HepG2 (cell line): ENCODE results near the gene MX2. TPM values are rescaled to one million over a fixed set of nuclear protein-coding genes. Genes with fewer than 3 reads are reported as not detected.

Experiments
- ATAC-seq: fragments of 200-7000 bp; cut with Tn5 transposase; 3 replicates; pipeline ENCODE4 v1.9.1; 2020; ENCODE audit warnings: mild to moderate bottlenecking, moderate library complexity
- BruUV-seq: library from RNA; stranded (reverse); fragments of 400-500 nt; replicated peaks from 2 replicates; lab custom pipeline; 2021; lab: Mats Ljungman, UMichigan
- CTCF ChIA-PET: fragments of 300-600 bp; formaldehyde crosslinking; extraction: SDS; loops from one replicate; lab custom pipeline; 2021; ENCODE audit warnings: low total read pairs, inconsistent platforms, low intra/inter-chr PET ratio; lab: Yijun Ruan, JAX
- POLR2A ChIA-PET: fragments of 350-600 bp; sonication (Branson Sonifier 250); formaldehyde crosslinking; loops from one replicate; lab custom pipeline; 2020; ENCODE audit warnings: antibody characterized with exemption, inconsistent platforms; lab: Yijun Ruan, JAX
- DNase-seq: peaks from one replicate; pipeline ENCODE4 v3.0.0-alpha.2; 2015; ENCODE audit warnings: low spot score
- FAIRE-seq: peaks from 3 replicates; lab custom pipeline; 2011; peaks lifted over from hg19 to GRCh38; lab: Jason Lieb, UNC
- H2AFZ ChIP-seq: one replicate; pipeline ENCODE4 v1.6.1; 2011; ENCODE audit warnings: low read length, inconsistent platforms
- H3K27ac ChIP-seq: fragments of 300-600 bp; 3 replicates; pipeline ENCODE4 v1.8.0; 2011; ENCODE audit warnings: mixed run types, mild to moderate bottlenecking, mixed read lengths, low read length, inconsistent platforms; ENCODE audit not compliant: insufficient read depth; ENCODE audit errors: extremely low read length
- H3K27me3 ChIP-seq, 2 experiments: fragments of 200-600 bp in 1 of 2; 2 replicates in 1 of 2; 3 replicates in 1 of 2; pipeline versions ENCODE4 v1.6.0 to v1.8.0; 2011; ENCODE audit warnings: low read length in 2 of 2, mild to moderate bottlenecking in 2 of 2, moderate library complexity in 2 of 2, inconsistent platforms in 1 of 2; ENCODE audit not compliant: insufficient read depth in 2 of 2, control insufficient read depth in 1 of 2
- H3K36me3 ChIP-seq, 2 experiments: fragments of 200-600 bp in 1 of 2; replicated peaks in 1 of 2; 2 replicates in 1 of 2; 3 replicates in 1 of 2; pipeline versions ENCODE4 v1.5.1 to v1.8.0; 2011; ENCODE audit warnings: low read length in 2 of 2, inconsistent platforms in 1 of 2; ENCODE audit not compliant: insufficient read depth in 2 of 2, control insufficient read depth in 1 of 2
- H3K4me1 ChIP-seq: 2 replicates; pipeline ENCODE4 v1.5.1; 2012; ENCODE audit warnings: low read length, inconsistent platforms; ENCODE audit not compliant: insufficient read depth
- H3K4me2 ChIP-seq: 2 replicates; pipeline ENCODE4 v1.6.0; 2011; ENCODE audit warnings: low read depth, low read length, inconsistent platforms
- H3K4me3 ChIP-seq, 3 experiments: fragments of 200-600 bp in 1 of 3; sonication (generic), shearing (Covaris generic) in 1 of 3; replicated peaks in 1 of 3; 2 replicates each; pipeline ENCODE4 v1.5.1; 2011 to 2016; ENCODE audit warnings: low read length in 3 of 3, inconsistent platforms in 2 of 3, low read depth in 2 of 3, mild to moderate bottlenecking in 2 of 3, control low read depth in 1 of 3, mixed read lengths in 1 of 3; ENCODE audit not compliant: insufficient read depth in 1 of 3
- H3K79me2 ChIP-seq: one replicate; pipeline ENCODE4 v1.6.1; 2011; ENCODE audit warnings: low read length, inconsistent platforms; ENCODE audit not compliant: insufficient read depth
- H3K9ac ChIP-seq: 2 replicates; pipeline ENCODE4 v1.6.0; 2011; ENCODE audit warnings: mild to moderate bottlenecking, low read depth, low read length, inconsistent platforms; ENCODE audit not compliant: insufficient read depth
- H3K9me3 ChIP-seq: 2 replicates; pipeline ENCODE4 v1.5.1; 2012; ENCODE audit warnings: mild to moderate bottlenecking, low read length
- H4K20me1 ChIP-seq: 2 replicates; pipeline ENCODE4 v1.6.0; 2011; ENCODE audit warnings: inconsistent platforms, mild to moderate bottlenecking, low read length, moderate library complexity; ENCODE audit not compliant: insufficient read depth
- RAD21 ChIP-seq: fragments of 450-650 bp; formaldehyde crosslinking; IDR thresholded peaks from 2 replicates; pipeline ENCODE4 v1.5.0; 2020; ENCODE audit warnings: mild to moderate bottlenecking
- RBAK ChIP-seq: sonication (generic); formaldehyde crosslinking; IDR thresholded peaks from 2 replicates; pipeline ENCODE4 v1.5.1; 2020; ENCODE audit warnings: mild to moderate bottlenecking, missing genetic modification reagents
- SOX13 ChIP-seq, 3 experiments: fragments of 450-650 bp in 1 of 3; sonication (generic) in 1 of 3; formaldehyde crosslinking in 1 of 3; IDR thresholded peaks in 2 of 3; conservative IDR thresholded peaks in 1 of 3; 2 replicates each; pipeline versions ENCODE4 v1.5.0 to v1.6.1; 2016 to 2020; ENCODE audit warnings: antibody characterized with exemption in 1 of 3, mild to moderate bottlenecking in 1 of 3, missing compliant biosample characterization in 1 of 3, missing genetic modification reagents in 1 of 3, moderate library complexity in 1 of 3
- SP2 ChIP-seq: sonication (generic); formaldehyde crosslinking; IDR thresholded peaks from 2 replicates; pipeline ENCODE4 v1.5.1; 2020; ENCODE audit warnings: mild to moderate bottlenecking, missing genetic modification reagents
- TGIF2 ChIP-seq: IDR thresholded peaks from 2 replicates; pipeline ENCODE4 v1.6.1; 2016; ENCODE audit warnings: control low read depth, missing compliant biosample characterization
- U2AF2 ChIP-seq: fragments of 200-400 bp; formaldehyde crosslinking; IDR thresholded peaks from 2 replicates; pipeline ENCODE4 v1.6.1; 2017; ENCODE audit warnings: low read depth, mild to moderate bottlenecking, low read length
- ZNF543 ChIP-seq: sonication (generic); formaldehyde crosslinking; IDR thresholded peaks from 2 replicates; pipeline ENCODE4 v1.4.0; 2020; ENCODE audit warnings: mild to moderate bottlenecking, missing genetic modification reagents
- ZNF773 ChIP-seq: sonication (generic); formaldehyde crosslinking; IDR thresholded peaks from 2 replicates; pipeline ENCODE4 v1.4.0; 2020; ENCODE audit warnings: missing genetic modification reagents, borderline replicate concordance
- ZNF777 ChIP-seq: sonication (generic); formaldehyde crosslinking; IDR thresholded peaks from 2 replicates; pipeline ENCODE4 v1.4.0; 2020; ENCODE audit warnings: missing genetic modification reagents
- ZNF782 ChIP-seq: sonication (generic); formaldehyde crosslinking; IDR thresholded peaks from 2 replicates; pipeline ENCODE4 v1.4.0; 2020; ENCODE audit warnings: missing genetic modification reagents, mild to moderate bottlenecking, borderline replicate concordance
- WGBS: methylation state at CpG from one replicate; pipeline ENCODE4 v1.1.6; 2017; ENCODE audit warnings: low lambda C conversion rate; 5-methylcytosine and 5-hydroxymethylcytosine counted together
- in situ Hi-C: cut with HindIII; loops from 2 replicates; pipeline ENCODE4 v1.10.0; 2017; ENCODE audit warnings: low pct_unique_long_range_greater_than_20kb; ENCODE audit not compliant: extremely low pct_ligation_motif_present
- intact Hi-C: fragments of 100-400 bp; cut with micrococcal nuclease; formaldehyde crosslinking; loops from one replicate; pipeline ENCODE4 v1.10.0; 2022; ENCODE audit not compliant: unreplicated experiment
- polyA plus RNA-seq, 8 experiments: library from polyadenylated mRNA; depleted of rRNA in 3 of 8; stranded (reverse) in 7 of 8; unstranded in 1 of 8; fragments of >200 nt; fragmentation: Illumina TruSeq in 4 of 8; extraction: Trizol in 4 of 8; gene quantifications; 2 replicates each; pipeline versions ENCODE4 v1.2.1 to v1.2.3, GENCODE V29; 2011 to 2016; ENCODE audit warnings: low read depth in 4 of 8, missing spikeins in 1 of 8, mixed read lengths in 1 of 8; ENCODE audit not compliant: insufficient read depth in 1 of 8
- total RNA-seq, 5 experiments: library from RNA; depleted of rRNA; stranded (reverse); fragments of >200 nt; fragmentation: Illumina TruSeq; extraction: Trizol; gene quantifications; 2 replicates each; pipeline ENCODE4 v1.2.3, GENCODE V29; 2016; ENCODE audit warnings: low read depth in 1 of 5
- TF ChIP-seq, protein P1 (sequence below): sonication (generic); formaldehyde crosslinking; conservative IDR thresholded peaks from 2 replicates; pipeline ENCODE4 v1.8.0; 2022; ENCODE audit warnings: missing genetic modification reagents
- TF ChIP-seq, protein P2 (sequence below): sonication (generic); formaldehyde crosslinking; IDR thresholded peaks from 2 replicates; pipeline ENCODE4 v1.4.0; 2020; ENCODE audit warnings: missing genetic modification reagents
- TF ChIP-seq, protein P3 (sequence below): sonication (generic); formaldehyde crosslinking; IDR thresholded peaks from 2 replicates; pipeline ENCODE4 v1.8.0; 2022; ENCODE audit warnings: mild to moderate bottlenecking, missing genetic modification reagents; ENCODE audit not compliant: insufficient replicate concordance
- TF ChIP-seq, protein P4 (sequence below): IDR thresholded peaks from 2 replicates; pipeline ENCODE4 v1.6.1; 2016; ENCODE audit warnings: missing compliant biosample characterization, missing genetic modification reagents, borderline replicate concordance
- TF ChIP-seq, protein P5 (sequence below): sonication (generic); formaldehyde crosslinking; conservative IDR thresholded peaks from 2 replicates; pipeline ENCODE4 v1.5.0; 2020; ENCODE audit warnings: missing genetic modification reagents

MX2 gene
- total and polyA plus RNA-seq, 2 of the 13 experiments (the other 11 are each of a cell fraction or from before 2014, with no cell fraction given): 24.0 to 35.7 TPM

DNA sequence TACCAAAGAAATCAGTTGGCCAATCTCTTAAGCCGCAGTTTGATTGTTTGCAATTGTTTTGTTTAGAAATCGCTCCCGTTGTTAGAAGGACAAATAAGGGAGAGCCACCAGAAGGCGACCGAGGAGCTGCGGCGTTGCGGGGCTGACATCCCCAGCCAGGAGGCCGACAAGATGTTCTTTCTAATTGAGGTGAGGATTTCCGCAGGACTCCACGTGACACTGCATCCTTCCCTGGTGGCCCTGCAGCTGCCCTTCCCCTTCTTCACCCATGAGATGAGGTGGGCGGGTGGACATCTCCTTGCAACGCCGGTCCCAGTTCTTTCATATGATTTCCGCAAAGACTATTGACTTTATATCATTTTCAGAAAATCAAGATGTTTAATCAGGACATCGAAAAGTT is 37.0 kb downstream of the MX2 start:
- peaks cover 7 to 37% of the 10 kb centered on the region in 2 experiments; a peak in 4 of 5 replicates for H3K36me3 ChIP-seq
- H3K4me3 ChIP-seq: no peak overlapping the region
- H3K27ac ChIP-seq: no peak overlapping the region
- H3K9me3 ChIP-seq: no peaks in the 10 kb centered on the region
- H3K9ac ChIP-seq: no peak overlapping the region
- FAIRE-seq (no peak), DNase-seq (no peak), ATAC-seq (no peak)
- H3K4me2 ChIP-seq: no peak overlapping the region
- ChIA-PET POLR2A (no interaction called here), CTCF (no interaction called here)
- no peaks in the 10 kb centered on the region for H3K79me2 ChIP-seq
- intact Hi-C loops (no loop called here), in situ Hi-C loops (no loop called here)
- BruUV-seq: no TSS peak
- no peaks in the 10 kb centered on the region for H4K20me1 ChIP-seq
- 92% methylated on average over 16 of the region's 16 CpGs for WGBS
- no peaks in the 10 kb centered on the region for H3K27me3 ChIP-seq
- no peaks in the 10 kb centered on the region for H3K4me1 ChIP-seq
- H2AFZ ChIP-seq: no peak overlapping the region
- no peak for TF ChIP-seq ZNF782 (CRISPR knock-in tag)
- TF ChIP-seq, protein P1, sequence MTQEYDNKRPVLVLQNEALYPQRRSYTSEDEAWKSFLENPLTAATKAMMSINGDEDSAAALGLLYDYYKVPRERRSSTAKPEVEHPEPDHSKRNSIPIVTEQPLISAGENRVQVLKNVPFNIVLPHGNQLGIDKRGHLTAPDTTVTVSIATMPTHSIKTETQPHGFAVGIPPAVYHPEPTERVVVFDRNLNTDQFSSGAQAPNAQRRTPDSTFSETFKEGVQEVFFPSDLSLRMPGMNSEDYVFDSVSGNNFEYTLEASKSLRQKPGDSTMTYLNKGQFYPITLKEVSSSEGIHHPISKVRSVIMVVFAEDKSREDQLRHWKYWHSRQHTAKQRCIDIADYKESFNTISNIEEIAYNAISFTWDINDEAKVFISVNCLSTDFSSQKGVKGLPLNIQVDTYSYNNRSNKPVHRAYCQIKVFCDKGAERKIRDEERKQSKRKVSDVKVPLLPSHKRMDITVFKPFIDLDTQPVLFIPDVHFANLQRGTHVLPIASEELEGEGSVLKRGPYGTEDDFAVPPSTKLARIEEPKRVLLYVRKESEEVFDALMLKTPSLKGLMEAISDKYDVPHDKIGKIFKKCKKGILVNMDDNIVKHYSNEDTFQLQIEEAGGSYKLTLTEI (CRISPR knock-in tag): no peak
- TF ChIP-seq ZNF773 (CRISPR knock-in tag): no peak
- no peak for TF ChIP-seq TGIF2 (CRISPR knock-in tag)
- TF ChIP-seq SP2: no peak
- TF ChIP-seq U2AF2: no peak
- TF ChIP-seq RAD21 (CRISPR knock-in tag): no peak
- TF ChIP-seq, protein P2, sequence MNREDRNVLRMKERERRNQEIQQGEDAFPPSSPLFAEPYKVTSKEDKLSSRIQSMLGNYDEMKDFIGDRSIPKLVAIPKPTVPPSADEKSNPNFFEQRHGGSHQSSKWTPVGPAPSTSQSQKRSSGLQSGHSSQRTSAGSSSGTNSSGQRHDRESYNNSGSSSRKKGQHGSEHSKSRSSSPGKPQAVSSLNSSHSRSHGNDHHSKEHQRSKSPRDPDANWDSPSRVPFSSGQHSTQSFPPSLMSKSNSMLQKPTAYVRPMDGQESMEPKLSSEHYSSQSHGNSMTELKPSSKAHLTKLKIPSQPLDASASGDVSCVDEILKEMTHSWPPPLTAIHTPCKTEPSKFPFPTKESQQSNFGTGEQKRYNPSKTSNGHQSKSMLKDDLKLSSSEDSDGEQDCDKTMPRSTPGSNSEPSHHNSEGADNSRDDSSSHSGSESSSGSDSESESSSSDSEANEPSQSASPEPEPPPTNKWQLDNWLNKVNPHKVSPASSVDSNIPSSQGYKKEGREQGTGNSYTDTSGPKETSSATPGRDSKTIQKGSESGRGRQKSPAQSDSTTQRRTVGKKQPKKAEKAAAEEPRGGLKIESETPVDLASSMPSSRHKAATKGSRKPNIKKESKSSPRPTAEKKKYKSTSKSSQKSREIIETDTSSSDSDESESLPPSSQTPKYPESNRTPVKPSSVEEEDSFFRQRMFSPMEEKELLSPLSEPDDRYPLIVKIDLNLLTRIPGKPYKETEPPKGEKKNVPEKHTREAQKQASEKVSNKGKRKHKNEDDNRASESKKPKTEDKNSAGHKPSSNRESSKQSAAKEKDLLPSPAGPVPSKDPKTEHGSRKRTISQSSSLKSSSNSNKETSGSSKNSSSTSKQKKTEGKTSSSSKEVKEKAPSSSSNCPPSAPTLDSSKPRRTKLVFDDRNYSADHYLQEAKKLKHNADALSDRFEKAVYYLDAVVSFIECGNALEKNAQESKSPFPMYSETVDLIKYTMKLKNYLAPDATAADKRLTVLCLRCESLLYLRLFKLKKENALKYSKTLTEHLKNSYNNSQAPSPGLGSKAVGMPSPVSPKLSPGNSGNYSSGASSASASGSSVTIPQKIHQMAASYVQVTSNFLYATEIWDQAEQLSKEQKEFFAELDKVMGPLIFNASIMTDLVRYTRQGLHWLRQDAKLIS (CRISPR knock-in tag): no peak
- no peak for TF ChIP-seq ZNF543 (CRISPR knock-in tag)
- TF ChIP-seq, protein P3, sequence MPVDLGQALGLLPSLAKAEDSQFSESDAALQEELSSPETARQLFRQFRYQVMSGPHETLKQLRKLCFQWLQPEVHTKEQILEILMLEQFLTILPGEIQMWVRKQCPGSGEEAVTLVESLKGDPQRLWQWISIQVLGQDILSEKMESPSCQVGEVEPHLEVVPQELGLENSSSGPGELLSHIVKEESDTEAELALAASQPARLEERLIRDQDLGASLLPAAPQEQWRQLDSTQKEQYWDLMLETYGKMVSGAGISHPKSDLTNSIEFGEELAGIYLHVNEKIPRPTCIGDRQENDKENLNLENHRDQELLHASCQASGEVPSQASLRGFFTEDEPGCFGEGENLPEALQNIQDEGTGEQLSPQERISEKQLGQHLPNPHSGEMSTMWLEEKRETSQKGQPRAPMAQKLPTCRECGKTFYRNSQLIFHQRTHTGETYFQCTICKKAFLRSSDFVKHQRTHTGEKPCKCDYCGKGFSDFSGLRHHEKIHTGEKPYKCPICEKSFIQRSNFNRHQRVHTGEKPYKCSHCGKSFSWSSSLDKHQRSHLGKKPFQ: no peak
- TF ChIP-seq ZNF777 (CRISPR knock-in tag): no peak
- TF ChIP-seq SOX13 (IDR thresholded peaks at IDR 0.05): no peak
- TF ChIP-seq SOX13 (CRISPR knock-in tag; conservative IDR thresholded peaks at IDR 0.05 in 1 of 2, IDR thresholded peaks at IDR 0.05 in 1 of 2): no peak
- TF ChIP-seq, protein P4, sequence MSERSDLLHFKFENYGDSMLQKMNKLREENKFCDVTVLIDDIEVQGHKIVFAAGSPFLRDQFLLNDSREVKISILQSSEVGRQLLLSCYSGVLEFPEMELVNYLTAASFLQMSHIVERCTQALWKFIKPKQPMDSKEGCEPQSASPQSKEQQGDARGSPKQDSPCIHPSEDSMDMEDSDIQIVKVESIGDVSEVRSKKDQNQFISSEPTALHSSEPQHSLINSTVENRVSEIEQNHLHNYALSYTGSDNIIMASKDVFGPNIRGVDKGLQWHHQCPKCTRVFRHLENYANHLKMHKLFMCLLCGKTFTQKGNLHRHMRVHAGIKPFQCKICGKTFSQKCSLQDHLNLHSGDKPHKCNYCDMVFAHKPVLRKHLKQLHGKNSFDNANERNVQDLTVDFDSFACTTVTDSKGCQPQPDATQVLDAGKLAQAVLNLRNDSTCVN (CRISPR knock-in tag): no peak
- TF ChIP-seq RBAK (CRISPR knock-in tag): no peak
- TF ChIP-seq, protein P5, sequence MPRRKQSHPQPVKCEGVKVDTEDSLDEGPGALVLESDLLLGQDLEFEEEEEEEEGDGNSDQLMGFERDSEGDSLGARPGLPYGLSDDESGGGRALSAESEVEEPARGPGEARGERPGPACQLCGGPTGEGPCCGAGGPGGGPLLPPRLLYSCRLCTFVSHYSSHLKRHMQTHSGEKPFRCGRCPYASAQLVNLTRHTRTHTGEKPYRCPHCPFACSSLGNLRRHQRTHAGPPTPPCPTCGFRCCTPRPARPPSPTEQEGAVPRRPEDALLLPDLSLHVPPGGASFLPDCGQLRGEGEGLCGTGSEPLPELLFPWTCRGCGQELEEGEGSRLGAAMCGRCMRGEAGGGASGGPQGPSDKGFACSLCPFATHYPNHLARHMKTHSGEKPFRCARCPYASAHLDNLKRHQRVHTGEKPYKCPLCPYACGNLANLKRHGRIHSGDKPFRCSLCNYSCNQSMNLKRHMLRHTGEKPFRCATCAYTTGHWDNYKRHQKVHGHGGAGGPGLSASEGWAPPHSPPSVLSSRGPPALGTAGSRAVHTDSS: no peak
